Osteoblast (primary cell): ENCODE results near the gene JAZF1. TPM values are rescaled to one million over a fixed set of nuclear protein-coding genes. Genes with fewer than 3 reads are reported as not detected.
"Not testable (repeated sequence)": the region's sequence is repeated elsewhere in the genome, so short reads cannot be mapped to it uniquely, and the experiment has no call there.

Experiments used
- DNase-seq: peaks from one replicate; pipeline ENCODE4 v3.0.0; 2011; ENCODE audit warnings: low spot score, mixed read lengths; ENCODE audit not compliant: insufficient read length; ENCODE audit errors: missing footprints
- H2AFZ ChIP-seq: 2 replicates; pipeline ENCODE4 v1.6.0; 2011; ENCODE audit warnings: mild to moderate bottlenecking, low read length
- H3K27ac ChIP-seq: 2 replicates; pipeline ENCODE4 v1.5.1; 2011; ENCODE audit warnings: mild to moderate bottlenecking, low read depth, low read length, moderate library complexity
- H3K27me3 ChIP-seq: 2 replicates; pipeline ENCODE4 v1.6.0; 2012; ENCODE audit warnings: mild to moderate bottlenecking, control low read depth, inconsistent platforms, low read length, moderate library complexity; ENCODE audit not compliant: insufficient read depth
- H3K36me3 ChIP-seq: 2 replicates; pipeline ENCODE4 v1.5.1; 2011; ENCODE audit warnings: mild to moderate bottlenecking, low read length, control low read depth, moderate library complexity; ENCODE audit not compliant: insufficient read depth
- H3K4me1 ChIP-seq: 2 replicates; pipeline ENCODE4 v1.5.1; 2011; ENCODE audit warnings: mild to moderate bottlenecking, low read length, control low read depth, moderate library complexity; ENCODE audit not compliant: insufficient read depth
- H3K4me2 ChIP-seq: 2 replicates; pipeline ENCODE4 v1.6.0; 2011; ENCODE audit warnings: mild to moderate bottlenecking, low read length; ENCODE audit not compliant: insufficient read depth
- H3K4me3 ChIP-seq: fragments of 200-600 bp; sonication (generic); 3 replicates; pipeline ENCODE4 v1.5.1; 2012; ENCODE audit warnings: mild to moderate bottlenecking, low read length, inconsistent platforms; ENCODE audit not compliant: insufficient read depth
- H3K79me2 ChIP-seq: 2 replicates; pipeline ENCODE4 v1.6.0; 2012; ENCODE audit warnings: mild to moderate bottlenecking, low read length, control low read depth, inconsistent platforms; ENCODE audit not compliant: insufficient read depth
- H3K9me3 ChIP-seq: 2 replicates; pipeline ENCODE4 v1.5.1; 2011; ENCODE audit warnings: low read depth, low read length, control low read depth
- H4K20me1 ChIP-seq: 2 replicates; pipeline ENCODE4 v1.6.0; 2012; ENCODE audit warnings: mild to moderate bottlenecking, low read length, control low read depth; ENCODE audit not compliant: insufficient read depth
- CTCF ChIP-seq: IDR thresholded peaks from 2 replicates; pipeline ENCODE4 v1.5.1; 2011; ENCODE audit warnings: mild to moderate bottlenecking, low read depth, low read length, moderate library complexity; ENCODE audit errors: extremely low read depth
- total RNA-seq: library from RNA; depleted of rRNA; stranded (reverse); fragments of >200 nt; gene quantifications from 2 replicates; pipeline ENCODE4 v1.2.3, GENCODE V29; 2012

Gene JAZF1
- total RNA-seq, 1 donor = 15.9 TPM

- DNase-seq = no peak
- H3K4me2 ChIP-seq = peak overlapping the region; percentile 29
- peaks cover 6% of the 10 kb centered on the region for H3K79me2 ChIP-seq
- H3K36me3 ChIP-seq = no peaks in the 10 kb centered on the region
- H4K20me1 ChIP-seq = peaks cover 6% of the 10 kb centered on the region
- peaks cover 26% of the 10 kb centered on the region for H3K4me1 ChIP-seq
- H3K27me3 ChIP-seq = no peaks in the 10 kb centered on the region
- no peaks in the 10 kb centered on the region for H3K9me3 ChIP-seq
- no peak for TF ChIP-seq CTCF
- H3K4me3 ChIP-seq = no peak overlapping the region
- no peak overlapping the region for H2AFZ ChIP-seq
- peak overlapping the region; percentile 21 for H3K27ac ChIP-seq
Measured at GRCh38 chr7:28018020-28018419, 162.6 kb downstream of the JAZF1 start.

- peaks cover 6% of the 10 kb centered on the region for H3K79me2 ChIP-seq
- no peak overlapping the region for H3K4me3 ChIP-seq
- DNase-seq = peak; percentile 85
- peaks cover 6% of the 10 kb centered on the region for H4K20me1 ChIP-seq
- peak overlapping the region; percentile 12 for H3K27ac ChIP-seq
- H2AFZ ChIP-seq = no peak overlapping the region
- H3K4me2 ChIP-seq = no peak overlapping the region
- TF ChIP-seq CTCF = no peak
- no peaks in the 10 kb centered on the region for H3K36me3 ChIP-seq
- peaks cover 26% of the 10 kb centered on the region for H3K4me1 ChIP-seq
- no peaks in the 10 kb centered on the region for H3K27me3 ChIP-seq
- H3K9me3 ChIP-seq = no peaks in the 10 kb centered on the region
Measured at GRCh38 chr7:28017372-28017771, 163.2 kb downstream of the JAZF1 start.

GRCh38 chr7:28016297-28016696 lies 164.3 kb downstream of the JAZF1 start:
- Histone ChIP-seq H3K79me2 (peaks cover 5% of the 10 kb centered on the region), H3K4me2 (no peak overlapping the region), H3K36me3 (no peaks in the 10 kb centered on the region), H2AFZ (no peak overlapping the region), H4K20me1 (peaks cover 6% of the 10 kb centered on the region), H3K9me3 (no peaks in the 10 kb centered on the region), H3K27me3 (no peaks in the 10 kb centered on the region), H3K4me1 (peaks cover 26% of the 10 kb centered on the region), H3K27ac (no peak overlapping the region), H3K4me3 (no peak overlapping the region)
- TF ChIP-seq CTCF = no peak
- DNase-seq = no peak

GRCh38 chr7:28015169-28015568 lies 165.4 kb downstream of the JAZF1 start:
- Histone ChIP-seq H3K27me3 (no peaks in the 10 kb centered on the region), H3K9me3 (no peaks in the 10 kb centered on the region), H3K36me3 (no peaks in the 10 kb centered on the region), H3K27ac (no peak overlapping the region), H3K79me2 (peaks cover 5% of the 10 kb centered on the region), H2AFZ (no peak overlapping the region), H3K4me1 (peaks cover 25% of the 10 kb centered on the region), H3K4me3 (no peak overlapping the region), H4K20me1 (peaks cover 6% of the 10 kb centered on the region), H3K4me2 (no peak overlapping the region)
- TF ChIP-seq CTCF = no peak
- no peak for DNase-seq

- H3K4me1 ChIP-seq = peaks cover 19% of the 10 kb centered on the region
- DNase-seq, H3K9me3 ChIP-seq, H2AFZ ChIP-seq, H3K27ac ChIP-seq, H3K4me2 ChIP-seq, H3K27me3 ChIP-seq, H3K36me3 ChIP-seq, H4K20me1 ChIP-seq, H3K4me3 ChIP-seq, H3K79me2 ChIP-seq: not testable (repeated sequence)
Measured at GRCh38 chr7:28014340-28014739, 166.3 kb downstream of the JAZF1 start.
